ENCODE measurements around the gene RTP5. TPM values are rescaled to one million over a fixed set of nuclear protein-coding genes. Genes with fewer than 3 reads are reported as not detected.
A peak's percentile ranks its signal among the peaks of the same experiment; 100 is the strongest.

RTP5 gene
- total and polyA plus RNA-seq, 12 donors: 0.15 TPM; not detected in 11

DNA sequence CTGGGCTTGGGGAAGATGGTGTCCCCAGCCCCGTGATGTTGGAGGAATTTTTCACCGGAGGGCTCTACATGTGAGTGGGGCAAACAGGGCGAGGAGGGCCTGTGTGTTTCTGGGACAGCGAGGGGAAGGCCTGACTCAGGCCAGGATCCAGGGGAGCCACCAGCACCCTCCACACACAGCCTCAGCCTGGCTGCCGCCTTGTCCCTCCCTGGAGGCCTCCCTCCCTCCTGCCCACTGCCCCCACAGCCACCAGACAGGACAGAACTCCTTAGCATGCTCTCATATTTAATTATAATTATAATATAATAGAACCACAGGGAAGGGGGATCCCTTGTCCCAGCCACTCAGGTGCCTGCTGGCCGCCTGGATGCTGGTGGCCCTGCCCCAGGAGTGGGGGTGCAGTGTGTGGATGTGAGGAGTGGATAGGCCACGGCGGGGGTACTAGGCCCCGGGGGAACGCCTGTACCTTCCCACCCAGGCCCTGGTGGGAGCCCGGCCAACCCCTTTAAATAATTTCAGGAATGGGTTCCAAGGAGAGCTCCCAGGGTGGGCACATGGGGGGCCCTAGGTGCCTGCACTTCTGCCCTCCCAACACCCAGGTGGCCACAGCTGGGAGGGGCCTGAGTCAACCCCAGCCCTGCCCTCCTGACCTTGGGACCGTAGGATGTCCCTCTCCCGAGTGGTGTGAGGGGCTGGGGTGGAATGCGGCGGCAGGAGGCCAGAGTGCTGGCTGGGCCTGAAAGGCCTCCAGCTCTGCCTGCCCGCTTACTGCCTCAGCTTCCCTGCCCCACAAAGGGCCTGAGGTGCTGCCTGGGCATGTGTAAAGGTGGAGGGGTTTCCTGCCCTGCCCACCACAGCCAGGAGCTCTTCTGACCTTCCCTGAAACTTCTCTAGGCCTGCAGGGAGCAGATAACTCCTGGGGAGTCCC lies 19.6 kb upstream of the RTP5 start:
- no peak for DNase-seq
- WGBS, 2 donors: 89 to 90% methylated on average over 16 of the region's 16 CpGs
- Histone ChIP-seq H3K4me1 (peaks cover 8 to 23% (median 19%) of the 10 kb centered on the region in 9 donors), H3K9me3 (no peaks in the 10 kb centered on the region), H3K4me3 (no peak overlapping the region), H3K27ac (peak overlapping the region in 1 of 10 donors; percentile 2), H3K36me3 (no peaks in the 10 kb centered on the region), H3K27me3 (peaks cover 0 to 6% (median 0%) of the 10 kb centered on the region in 7 donors)
- ATAC-seq: no peak
- TF ChIP-seq, protein P1, sequence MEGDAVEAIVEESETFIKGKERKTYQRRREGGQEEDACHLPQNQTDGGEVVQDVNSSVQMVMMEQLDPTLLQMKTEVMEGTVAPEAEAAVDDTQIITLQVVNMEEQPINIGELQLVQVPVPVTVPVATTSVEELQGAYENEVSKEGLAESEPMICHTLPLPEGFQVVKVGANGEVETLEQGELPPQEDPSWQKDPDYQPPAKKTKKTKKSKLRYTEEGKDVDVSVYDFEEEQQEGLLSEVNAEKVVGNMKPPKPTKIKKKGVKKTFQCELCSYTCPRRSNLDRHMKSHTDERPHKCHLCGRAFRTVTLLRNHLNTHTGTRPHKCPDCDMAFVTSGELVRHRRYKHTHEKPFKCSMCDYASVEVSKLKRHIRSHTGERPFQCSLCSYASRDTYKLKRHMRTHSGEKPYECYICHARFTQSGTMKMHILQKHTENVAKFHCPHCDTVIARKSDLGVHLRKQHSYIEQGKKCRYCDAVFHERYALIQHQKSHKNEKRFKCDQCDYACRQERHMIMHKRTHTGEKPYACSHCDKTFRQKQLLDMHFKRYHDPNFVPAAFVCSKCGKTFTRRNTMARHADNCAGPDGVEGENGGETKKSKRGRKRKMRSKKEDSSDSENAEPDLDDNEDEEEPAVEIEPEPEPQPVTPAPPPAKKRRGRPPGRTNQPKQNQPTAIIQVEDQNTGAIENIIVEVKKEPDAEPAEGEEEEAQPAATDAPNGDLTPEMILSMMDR (IDR thresholded peaks at IDR 0.05): no peak
- intact Hi-C loops (cut with DNase I): loop anchor here in 1 of 10 donors (10.0 kb wide), 1 partner anchor 115 kb away; the partner anchor contains the start of gene D2HGDH

DNA sequence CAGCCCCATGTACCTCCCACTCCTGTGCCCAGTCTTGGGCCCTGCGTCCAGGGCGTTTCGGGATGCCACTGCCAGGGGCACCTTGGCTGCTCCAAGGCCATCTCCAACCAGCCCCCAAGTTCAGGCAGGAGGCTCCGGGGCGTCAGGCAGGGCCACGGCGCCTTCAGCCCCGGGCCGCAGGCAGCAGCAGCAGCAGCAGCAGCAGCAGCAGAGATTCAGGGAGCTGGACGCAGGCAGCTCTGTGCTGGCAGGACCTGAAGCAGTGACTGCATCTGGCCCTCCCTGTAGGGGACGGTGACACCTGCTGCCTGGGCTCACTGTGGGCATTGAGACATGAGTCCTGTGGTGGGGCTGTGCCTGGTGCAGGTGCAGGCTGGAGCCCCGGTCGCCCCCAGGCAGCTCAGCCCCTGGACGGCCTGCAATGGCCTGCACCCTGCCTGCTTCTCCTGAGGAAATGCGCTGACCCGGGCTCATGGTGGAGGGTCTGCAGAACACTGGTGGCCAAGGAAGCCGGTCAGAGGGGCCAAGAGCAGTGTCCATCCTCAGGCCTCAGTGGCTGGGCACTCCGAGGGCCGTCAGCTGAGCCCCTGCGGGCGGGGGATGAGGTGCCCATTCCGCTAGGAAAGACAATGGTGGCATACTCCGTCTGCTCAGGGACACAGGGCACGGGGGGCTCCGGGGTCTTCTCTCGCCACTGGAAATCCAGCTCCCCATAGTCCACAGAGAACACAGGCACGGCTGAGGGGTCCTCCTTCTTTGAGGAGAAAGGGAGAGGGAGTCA lies 18.8 kb upstream of the RTP5 start:
- 95 to 97% methylated on average over 27 of the region's 27 CpGs for WGBS, 2 donors
- DNase-seq (no peak), ATAC-seq (no peak)
- TF ChIP-seq, protein P1 (IDR thresholded peaks at IDR 0.05): no peak
- Histone ChIP-seq H3K9me3 (no peaks in the 10 kb centered on the region), H3K27ac (no peak overlapping the region), H3K27me3 (peaks cover 0 to 6% (median 0%) of the 10 kb centered on the region in 7 donors), H3K4me1 (peaks cover 8 to 22% (median 17%) of the 10 kb centered on the region in 9 donors), H3K36me3 (no peaks in the 10 kb centered on the region), H3K4me3 (no peak overlapping the region)
- intact Hi-C loops (cut with DNase I): loop anchor here in 1 of 10 donors (10.0 kb wide), 1 partner anchor 116 kb away; the partner anchor contains the start of gene D2HGDH

DNA sequence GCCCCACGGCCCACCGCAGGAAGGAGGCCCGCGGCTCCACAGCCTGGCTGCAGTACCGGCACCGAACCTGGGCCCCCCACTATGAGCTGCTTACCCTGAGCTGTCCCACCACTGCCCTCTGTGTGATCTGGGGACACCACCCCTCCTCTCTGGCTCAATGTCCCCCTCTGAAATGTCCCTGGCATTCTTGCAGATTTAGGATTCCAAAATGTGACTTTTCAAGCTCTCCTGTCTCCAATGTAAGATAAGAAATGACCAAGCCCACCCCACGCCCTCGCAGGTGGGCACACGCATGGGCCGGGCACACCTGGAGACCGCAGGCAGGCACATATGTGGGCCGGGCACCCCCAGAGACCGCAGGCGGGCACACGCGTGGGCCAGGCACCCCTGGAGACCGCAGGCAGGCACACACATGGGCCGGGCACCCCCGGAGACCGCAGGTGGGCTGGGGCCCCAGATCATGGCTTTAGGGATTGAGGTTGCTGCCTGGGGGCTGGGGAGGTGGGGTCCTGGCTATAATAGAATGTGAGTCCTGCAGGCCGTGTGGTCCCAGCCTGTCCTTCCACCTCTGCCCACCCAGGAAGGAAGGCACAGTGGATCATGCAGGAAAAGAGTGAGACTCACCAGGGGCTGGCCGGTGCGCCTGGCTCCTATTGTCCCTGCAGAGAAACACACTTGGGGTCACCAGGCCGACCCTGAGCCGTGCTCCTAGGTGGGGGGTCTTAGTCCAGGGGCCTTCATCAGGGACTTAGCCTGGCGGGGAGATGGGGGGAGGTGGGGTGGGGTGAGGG lies 18.0 kb upstream of the RTP5 start:
- intact Hi-C loops (cut with DNase I): loop anchor here in 1 of 10 donors (10.0 kb wide), 1 partner anchor 117 kb away; the partner anchor contains the start of gene D2HGDH
- Histone ChIP-seq H3K4me1 (peaks cover 8 to 22% (median 17%) of the 10 kb centered on the region in 9 donors), H3K36me3 (no peaks in the 10 kb centered on the region), H3K27ac (no peak overlapping the region), H3K9me3 (no peaks in the 10 kb centered on the region), H3K4me3 (no peak overlapping the region), H3K27me3 (peaks cover 0 to under 1% (median 0%) of the 10 kb centered on the region in 7 donors)
- TF ChIP-seq, protein P1 (IDR thresholded peaks at IDR 0.05): no peak
- DNase-seq: no peak
- ATAC-seq: no peak
- WGBS, 2 donors: 89 to 94% methylated on average over 26 of the region's 26 CpGs

Measured in heart right ventricle (tissue), 16 donors.